Erythroblast (primary cell): ENCODE measurements around the gene RGCC.

Experiments
- GATA1 ChIP-seq: IDR thresholded peaks from 2 replicates; pipeline ENCODE4 v1.6.1; 2011; ENCODE audit warnings: low read depth, mild to moderate bottlenecking, control low read depth, low read length, moderate library complexity
- POLR2A ChIP-seq: IDR thresholded peaks from 2 replicates; pipeline ENCODE4 v1.6.1; 2011; ENCODE audit warnings: mild to moderate bottlenecking, low read length

- no peak for TF ChIP-seq POLR2A
- no peak for TF ChIP-seq GATA1
These were observed 3.6 kb downstream of the RGCC start for GRCh38 chr13:41460930-41461329.
